HCT116 (cell line): ENCODE data around the gene SLC43A3. TPM values are rescaled to one million over a fixed set of nuclear protein-coding genes. Genes with fewer than 3 reads are reported as not detected.

Source experiments
- ATAC-seq: fragments of 200-7000 bp; cut with Tn5 transposase; 2 replicates; pipeline ENCODE4 v1.9.1; 2020; ENCODE audit warnings: mild to moderate bottlenecking, moderate library complexity
- BruUV-seq: library from RNA; stranded (reverse); fragments of 400-500 nt; replicated peaks from 2 replicates; lab custom pipeline; 2021; lab: Mats Ljungman, UMichigan
- CTCF ChIA-PET: fragments of 300-600 bp; sonication (Branson Sonifier 250); formaldehyde crosslinking; loops from one replicate; lab custom pipeline; 2021; ENCODE audit warnings: antibody characterized with exemption; lab: Charles Lee
- POLR2A ChIA-PET: fragments of 300-600, 350-600 bp; sonication (Branson Sonifier 250); formaldehyde crosslinking; loops from one replicate; lab custom pipeline; 2021; ENCODE audit warnings: antibody characterized with exemption; lab: Charles Lee
- RAD21 ChIA-PET, 2 experiments: fragments of 300-600 bp; sonication (Branson Sonifier 250); formaldehyde crosslinking; loops; one replicate each; lab custom pipeline; 2023; ENCODE audit warnings: low total read pairs in 2 of 2; ENCODE audit not compliant: uncharacterized antibody in 2 of 2, unreplicated experiment in 2 of 2, low non-redundant PET in 1 of 2; lab: Charles Lee
- DNase-seq: peaks from one replicate; pipeline ENCODE4 v3.0.0-alpha.2; 2010; ENCODE audit warnings: low read depth, low spot score
- H2AFZ ChIP-seq: fragments of 200-600 bp; shearing (Covaris generic), sonication (generic); 2 replicates; pipeline ENCODE4 v1.6.1; 2017; ENCODE audit warnings: low read depth, mixed run types, mixed read lengths, antibody characterized with exemption, low read length; ENCODE audit not compliant: poor library complexity, severe bottlenecking
- H3K27ac ChIP-seq: 2 replicates; pipeline ENCODE4 v1.5.1; 2012; ENCODE audit warnings: low read depth, low read length
- H3K27me3 ChIP-seq: fragments of 200-600 bp; sonication (generic); 2 replicates; pipeline ENCODE4 v1.6.1; 2016; ENCODE audit warnings: mixed run types, low read length, mixed read lengths; ENCODE audit not compliant: insufficient read depth
- H3K36me3 ChIP-seq, 2 experiments: fragments of 200-500 bp in 1 of 2; fragments of 200-600 bp in 1 of 2; sonication (Bioruptor generic) in 1 of 2; sonication (generic) in 1 of 2; 2 replicates each; pipeline versions ENCODE4 v1.5.1 to v1.6.1; 2014 to 2016; ENCODE audit warnings: low read length in 2 of 2, inconsistent platforms in 1 of 2, mixed read lengths in 1 of 2, mixed run types in 1 of 2; ENCODE audit not compliant: insufficient read depth in 2 of 2, control insufficient read depth in 1 of 2
- H3K4me1 ChIP-seq, 2 experiments: fragments of 200-600 bp in 1 of 2; sonication (generic) in 1 of 2; 2 replicates each; pipeline versions ENCODE4 v1.5.1 to v1.6.1; 2012 to 2017; ENCODE audit warnings: low read length in 2 of 2, inconsistent platforms in 1 of 2, mild to moderate bottlenecking in 1 of 2, mixed read lengths in 1 of 2, mixed run types in 1 of 2, moderate library complexity in 1 of 2; ENCODE audit not compliant: insufficient read depth in 2 of 2, control insufficient read depth in 1 of 2
- H3K4me2 ChIP-seq: fragments of 200-600 bp; sonication (generic); 2 replicates; pipeline ENCODE4 v1.6.1; 2017; ENCODE audit warnings: mixed run types, low read length, mixed read lengths
- H3K4me3 ChIP-seq, 2 experiments: fragments of 200-600 bp in 1 of 2; sonication (generic) in 1 of 2; replicated peaks in 1 of 2; 2 replicates each; pipeline ENCODE4 v1.5.1; 2011 to 2016; ENCODE audit warnings: low read length in 2 of 2, control low read depth in 1 of 2, low read depth in 1 of 2, mild to moderate bottlenecking in 1 of 2, mixed read lengths in 1 of 2, mixed run types in 1 of 2
- H3K79me2 ChIP-seq: fragments of 200-600 bp; sonication (generic); 2 replicates; pipeline ENCODE4 v1.6.1; 2017; ENCODE audit warnings: mild to moderate bottlenecking, mixed run types, low read length, moderate library complexity, mixed read lengths; ENCODE audit not compliant: insufficient read depth
- H3K9ac ChIP-seq: fragments of 200-600 bp; sonication (generic); 2 replicates; pipeline ENCODE4 v1.6.1; 2016; ENCODE audit warnings: low read length, mixed read lengths
- H3K9me2 ChIP-seq: fragments of 200-600 bp; sonication (generic), shearing (Covaris generic); 2 replicates; pipeline ENCODE4 v1.6.1; 2017; ENCODE audit warnings: mixed run types, mild to moderate bottlenecking, moderate library complexity; ENCODE audit not compliant: insufficient read depth
- H3K9me3 ChIP-seq, 2 experiments: fragments of 200-500 bp in 1 of 2; fragments of 200-600 bp in 1 of 2; sonication (Bioruptor generic) in 1 of 2; sonication (generic) in 1 of 2; 2 replicates each; pipeline ENCODE4 v1.6.1; 2014 to 2017; ENCODE audit warnings: low read length in 2 of 2, mixed read lengths in 2 of 2, inconsistent platforms in 1 of 2, low read depth in 1 of 2, mild to moderate bottlenecking in 1 of 2, mixed run types in 1 of 2, moderate library complexity in 1 of 2; ENCODE audit not compliant: control insufficient read depth in 1 of 2, insufficient read depth in 1 of 2
- H4K20me1 ChIP-seq: fragments of 200-600 bp; sonication (generic), shearing (Covaris generic); 2 replicates; pipeline ENCODE4 v1.6.1; 2017; ENCODE audit warnings: mixed run types, mild to moderate bottlenecking, moderate library complexity; ENCODE audit not compliant: insufficient read depth
- EZH2 ChIP-seq: fragments of 200-600 bp; sonication (generic); IDR thresholded peaks from 2 replicates; pipeline ENCODE4 v1.6.1; 2017; ENCODE audit warnings: antibody characterized with exemption, mixed run types
- POLR2AphosphoS5 ChIP-seq: IDR thresholded peaks from 2 replicates; pipeline ENCODE4 v1.6.1; 2011; ENCODE audit warnings: mild to moderate bottlenecking, low read depth, low read length, moderate library complexity
- REST ChIP-seq: IDR thresholded peaks from 2 replicates; pipeline ENCODE4 v1.6.1; 2012; ENCODE audit warnings: low read depth
- intact Hi-C: fragments of 100-400 bp; cut with micrococcal nuclease; formaldehyde crosslinking; loops from 2 replicates; pipeline ENCODE4 v1.10.0; 2022
- total RNA-seq: library from RNA; stranded (reverse); gene quantifications from one replicate; pipeline ENCODE4 v1.2.1, GENCODE V29; 2021; ENCODE audit not compliant: unreplicated experiment

The SLC43A3 gene
- total RNA-seq, 1 experiment from 2014 or later, result 36.9 TPM

DNA sequence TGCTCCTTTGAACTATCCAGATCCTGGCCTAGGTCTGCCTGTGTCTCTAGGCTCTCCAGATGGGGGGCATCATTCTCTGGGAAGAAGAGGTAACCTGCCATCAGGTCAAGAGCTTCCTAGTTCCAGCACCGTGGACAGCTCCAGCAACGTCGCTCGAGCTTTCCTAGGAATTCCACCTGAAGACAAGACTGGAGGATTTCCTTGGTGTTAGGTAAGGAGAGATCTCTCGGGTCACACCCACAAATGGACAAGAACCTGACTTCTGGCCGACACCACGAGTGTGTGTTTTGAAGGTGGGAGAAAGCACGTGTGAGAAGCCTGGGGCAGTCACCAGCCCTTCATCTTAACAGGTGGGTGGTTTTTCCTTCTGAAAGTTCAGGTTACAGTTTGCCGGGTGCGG, 47.2 kb downstream of the SLC43A3 start:
- H4K20me1 ChIP-seq, result no peaks in the 10 kb centered on the region
- H3K36me3 ChIP-seq, result no peaks in the 10 kb centered on the region
- no peaks in the 10 kb centered on the region for H3K4me1 ChIP-seq
- H3K9me3 ChIP-seq, result no peaks in the 10 kb centered on the region
- ChIA-PET POLR2A (no interaction called here), CTCF (interaction anchor here (0.6 kb wide), 1 partner anchor 26 kb away, joined by 3 read pairs; no protein-coding TSS in a partner anchor), RAD21 (no interaction called here)
- H3K27me3 ChIP-seq, result peaks cover 27% of the 10 kb centered on the region
- H3K27ac ChIP-seq, result no peak overlapping the region
- TF ChIP-seq EZH2, result no peak
- peak; percentile 85 for TF ChIP-seq REST
- BruUV-seq, result no TSS peak
- no peak overlapping the region for H3K4me2 ChIP-seq
- ATAC-seq (no peak), DNase-seq (no peak)
- H3K9me2 ChIP-seq, result no peaks in the 10 kb centered on the region
- intact Hi-C loops, result no loop called here
- H3K4me3 ChIP-seq, result no peak overlapping the region
- no peaks in the 10 kb centered on the region for H3K79me2 ChIP-seq
- H2AFZ ChIP-seq, result no peak overlapping the region
- no peak overlapping the region for H3K9ac ChIP-seq

DNA sequence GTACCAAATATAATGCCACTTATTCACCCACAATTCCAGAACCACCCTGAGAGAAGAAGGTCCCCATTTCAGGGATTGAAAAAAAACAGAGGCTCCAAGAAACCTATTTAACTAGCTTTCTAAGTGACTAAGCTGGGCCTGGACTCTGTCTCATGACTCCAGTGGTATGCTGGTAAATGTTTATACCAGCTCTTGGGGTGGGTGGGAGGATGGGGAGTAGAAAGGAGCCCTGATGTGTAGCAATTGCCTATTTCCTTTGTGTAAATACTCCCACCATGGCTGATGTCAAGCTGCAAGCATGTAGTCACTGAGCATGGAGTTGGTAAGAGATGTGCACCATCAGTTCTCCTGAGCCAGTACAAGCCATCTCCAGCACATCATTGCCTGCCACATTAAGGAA, 48.7 kb downstream of the SLC43A3 start:
- no peaks in the 10 kb centered on the region for H3K9me2 ChIP-seq
- no peak overlapping the region for H3K9ac ChIP-seq
- ChIA-PET RAD21 (no interaction called here), POLR2A (no interaction called here), CTCF (no interaction called here)
- no peaks in the 10 kb centered on the region for H4K20me1 ChIP-seq
- intact Hi-C loops, result no loop called here
- BruUV-seq, result no TSS peak
- no peak overlapping the region for H3K27ac ChIP-seq
- TF ChIP-seq POLR2AphosphoS5, result no peak
- no peaks in the 10 kb centered on the region for H3K4me1 ChIP-seq
- no peak for DNase-seq
- H3K4me2 ChIP-seq, result no peak overlapping the region
- peaks cover 27% of the 10 kb centered on the region for H3K27me3 ChIP-seq
- H3K9me3 ChIP-seq, result no peaks in the 10 kb centered on the region
- no peak overlapping the region for H3K4me3 ChIP-seq
- no peaks in the 10 kb centered on the region for H3K79me2 ChIP-seq
- H2AFZ ChIP-seq, result no peak overlapping the region
- ATAC-seq, result no peak
- no peaks in the 10 kb centered on the region for H3K36me3 ChIP-seq
